Measurements from ENCODE around the gene IFNA2.
"Not testable (repeated sequence)": the region's sequence is repeated elsewhere in the genome, so short reads cannot be mapped to it uniquely, and the experiment has no call there.

The IFNA2 gene

DNA sequence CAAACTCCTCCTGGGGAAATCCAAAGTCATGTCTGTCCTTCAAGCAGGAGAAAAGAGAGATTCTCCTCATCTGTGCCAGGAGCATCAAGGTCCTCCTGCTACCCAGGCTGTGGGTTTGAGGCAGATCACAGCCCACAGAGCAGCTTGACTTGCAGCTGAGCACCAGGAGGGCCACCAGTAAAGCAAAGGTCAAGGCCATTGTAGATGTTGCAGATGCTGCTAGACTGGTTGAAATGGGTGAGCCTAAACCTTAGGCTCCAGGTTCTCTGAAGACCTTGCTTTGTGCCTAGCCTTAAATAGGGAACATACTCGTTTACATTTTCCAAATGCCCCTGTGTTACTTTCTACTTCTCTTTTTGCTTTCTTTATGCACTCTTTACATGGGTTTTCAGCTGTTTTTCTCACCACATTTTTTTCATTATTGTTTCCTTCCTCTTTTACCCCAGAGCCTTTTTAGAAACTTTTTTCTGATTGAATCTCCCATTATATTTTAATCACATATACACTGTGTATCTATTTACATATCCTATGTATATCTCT lies at the start of gene IFNA2:
Gene IFNA2 (minus strand): TSS at position 268 of the 540 bp plus-strand sequence. CDS start 69 bp downstream, at position 199.
- no peak for DNase-seq

DNA sequence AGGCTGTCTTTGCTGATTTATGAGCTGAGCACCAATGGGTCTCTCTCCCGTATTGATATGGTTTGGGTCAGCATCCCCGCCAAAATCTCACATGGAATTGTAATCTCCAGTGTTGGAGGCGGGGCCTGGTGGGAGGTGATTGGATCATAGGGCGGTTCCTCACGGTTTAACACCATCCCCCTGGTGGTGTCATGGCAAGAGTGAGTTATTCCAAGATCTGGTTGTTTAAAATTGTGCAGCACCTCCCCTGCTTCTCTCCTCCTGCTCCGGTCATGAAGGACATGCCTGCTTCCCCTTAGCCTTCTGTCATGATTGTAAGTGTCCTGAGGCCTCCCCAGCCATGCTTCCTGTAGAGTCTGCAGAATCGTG lies 49.8 kb upstream of the IFNA2 start:
- not testable (repeated sequence) for DNase-seq

DNA sequence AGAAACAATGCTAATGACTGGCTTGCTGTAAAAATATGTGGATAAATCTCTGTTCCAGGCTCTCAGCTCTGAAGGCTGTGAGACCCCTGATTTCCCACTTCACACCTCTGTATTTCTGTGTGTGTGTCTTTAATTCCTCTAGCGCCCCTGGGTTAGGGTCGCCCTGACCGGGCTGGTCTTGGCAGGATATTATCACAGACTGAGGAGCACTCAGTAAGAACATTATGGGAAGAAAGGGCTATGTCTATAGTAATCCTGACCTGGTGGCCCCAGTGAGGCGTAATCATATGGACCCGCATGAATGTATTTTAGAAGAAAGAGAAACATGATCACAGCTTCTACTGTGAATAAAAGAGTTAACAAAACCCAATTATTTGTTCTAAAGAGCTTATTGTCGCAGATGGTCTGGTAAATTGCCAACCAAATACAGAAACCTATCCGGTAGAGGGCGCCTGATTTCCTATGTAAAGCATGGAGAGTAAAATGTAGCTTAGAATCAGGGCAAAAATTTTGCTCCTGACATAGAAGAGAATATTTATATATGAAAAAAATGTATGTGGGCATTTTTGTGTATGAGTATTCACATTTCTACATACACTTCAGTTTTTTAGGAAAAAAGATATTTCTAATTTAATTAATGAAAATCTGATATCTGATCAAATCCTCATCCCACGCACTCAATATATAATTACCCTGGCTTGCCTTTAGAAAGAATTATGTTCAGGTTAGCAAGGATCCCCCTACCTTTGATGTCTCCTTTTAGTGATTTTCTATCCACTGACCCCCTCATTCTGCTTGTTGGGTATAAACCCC lies 49.2 kb upstream of the IFNA2 start:
- peak; percentile 3 for DNase-seq

DNA sequence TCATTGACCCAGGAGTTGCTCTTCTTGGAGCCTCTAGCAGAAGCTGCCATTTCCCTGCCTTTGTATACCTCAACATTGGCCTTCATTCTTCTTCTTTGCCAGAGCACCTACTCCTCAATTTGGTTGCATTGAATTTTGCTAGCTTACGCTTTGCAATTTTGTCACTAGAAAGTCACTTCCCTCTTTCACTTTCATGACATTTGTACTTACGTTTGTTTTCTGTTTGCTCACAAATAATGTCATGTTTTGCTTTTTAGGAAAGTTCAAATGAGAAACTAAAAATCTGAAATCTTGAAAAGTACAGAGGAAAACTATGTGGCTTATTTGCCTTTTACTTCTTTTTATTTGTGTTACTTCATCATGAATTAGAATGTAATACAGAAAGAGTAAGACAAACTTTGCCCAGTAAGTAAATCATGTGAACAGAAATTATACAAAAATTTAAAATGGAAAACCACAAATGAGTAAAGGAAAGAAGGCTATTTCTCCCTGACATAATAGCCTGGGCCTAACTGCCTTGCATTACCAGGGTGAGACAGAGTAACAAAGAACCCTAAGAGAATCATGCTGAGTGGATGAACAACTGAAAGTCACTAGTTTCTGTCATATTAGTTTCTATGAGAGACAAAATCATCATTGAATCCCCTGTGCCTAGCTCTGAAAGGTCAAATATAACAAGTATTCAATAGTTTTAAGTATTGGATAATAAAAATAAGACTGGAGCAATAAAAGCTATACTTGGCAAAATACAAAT lies 47.7 kb upstream of the IFNA2 start:
- DNase-seq: no peak

DNA sequence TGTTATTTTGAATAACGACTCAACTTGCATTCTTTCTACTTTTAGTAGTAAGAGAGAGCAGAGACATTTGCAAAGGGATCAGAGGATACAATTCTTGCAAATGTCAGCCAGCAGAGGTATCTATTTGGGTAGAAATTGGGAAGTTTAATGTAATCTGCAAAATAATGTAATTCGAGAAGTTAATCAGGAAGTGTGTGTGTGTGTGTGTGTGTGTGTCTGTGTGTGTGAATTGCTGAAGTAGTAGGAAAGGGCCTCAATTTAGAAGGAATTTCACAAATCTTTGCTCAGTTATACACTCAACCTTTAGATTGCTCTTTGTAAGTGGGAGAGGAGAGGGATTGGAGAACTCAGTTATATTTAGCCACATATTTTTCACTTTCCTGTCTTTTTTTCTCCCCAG lies 44.0 kb upstream of the IFNA2 start:
- DNase-seq: no peak

- no peak for DNase-seq
Observed at GRCh38 chr9:21428235-21428634, 43.0 kb upstream of the IFNA2 start.

DNA sequence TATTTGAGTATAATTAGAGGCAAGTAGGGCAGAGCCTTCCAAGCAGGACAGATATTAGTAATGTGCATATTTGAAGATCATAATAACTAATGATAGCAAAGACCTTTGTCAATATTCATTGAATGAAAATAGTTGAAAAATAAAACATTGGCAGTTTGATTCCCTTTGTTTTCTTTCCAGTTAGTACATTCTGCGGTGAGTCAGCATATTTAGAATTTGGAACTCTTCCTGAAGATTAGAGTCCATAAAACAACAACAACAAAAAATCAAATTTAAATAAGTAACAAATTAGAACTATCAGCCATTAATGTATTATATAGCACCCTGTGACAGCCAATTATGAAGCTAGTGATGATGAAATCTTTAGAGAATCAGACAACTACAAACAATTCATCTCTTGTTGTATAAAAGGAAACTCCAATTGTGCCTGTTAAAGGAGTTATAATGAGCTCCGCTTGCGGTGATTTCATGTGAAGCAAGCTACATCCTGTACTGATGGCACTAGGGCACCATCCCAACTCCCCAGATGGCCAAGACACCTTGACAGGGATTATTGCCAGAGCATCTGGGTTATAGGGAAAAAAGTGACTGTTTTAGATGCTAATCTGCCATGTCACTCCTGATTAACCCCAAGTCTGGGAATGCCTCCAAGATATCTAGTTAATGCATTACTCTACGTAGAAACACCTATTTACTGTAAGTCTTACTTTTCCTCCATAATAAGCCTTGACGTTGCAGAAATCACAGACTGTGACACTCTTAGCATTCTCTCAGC lies 30.5 kb upstream of the IFNA2 start:
- peak; percentile 69 for DNase-seq

- DNase-seq: no peak
Observed at GRCh38 chr9:21414220-21414940, 29.2 kb upstream of the IFNA2 start.

GRCh38 chr9:21413624-21414023 lies 28.4 kb upstream of the IFNA2 start:
- no peak for DNase-seq

DNA sequence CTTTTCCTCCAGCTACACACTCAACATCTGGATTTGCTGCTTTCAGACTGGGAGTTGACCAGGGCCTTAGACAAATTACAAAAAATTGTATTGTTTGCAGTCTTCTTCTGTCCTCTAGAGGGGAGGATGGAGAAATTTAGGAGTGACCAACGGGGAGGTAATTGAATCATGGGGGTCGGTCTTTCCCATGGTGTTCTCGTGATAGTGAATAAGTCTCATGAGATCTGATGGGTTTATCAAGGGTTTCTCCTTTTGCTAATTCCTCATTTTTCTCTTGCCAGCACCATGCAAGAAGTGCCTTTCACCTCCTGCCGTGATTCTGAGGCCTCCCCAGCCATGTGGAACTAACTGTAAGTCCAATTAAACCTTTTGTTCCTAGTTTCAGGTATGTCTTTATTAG lies 28.0 kb upstream of the IFNA2 start:
- no peak for DNase-seq

GRCh38 chr9:21412107-21412506 lies 26.9 kb upstream of the IFNA2 start:
- no peak for DNase-seq

DNA sequence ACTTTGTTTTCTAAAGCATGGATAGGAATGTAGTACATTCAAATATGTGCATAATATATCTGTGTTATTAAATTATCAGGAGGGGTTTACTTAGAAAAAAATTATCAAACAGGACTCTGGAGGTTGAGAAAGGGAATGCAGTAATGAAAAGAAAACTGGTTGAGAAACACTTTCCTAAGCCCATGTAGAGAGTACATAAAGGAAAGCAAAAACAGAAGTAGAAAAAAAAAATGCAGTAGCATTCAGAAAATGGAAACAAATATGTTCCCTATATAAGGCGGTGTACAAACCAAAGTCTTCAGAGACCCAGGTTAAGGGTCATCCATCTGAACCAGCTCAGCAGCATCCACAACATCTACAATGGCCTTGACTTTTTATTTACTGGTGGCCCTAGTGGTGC lies 23.6 kb upstream of the IFNA2 start, which contains the start of gene IFNA8:
Gene IFNA8 (plus strand): TSS at position 301 of the 400 bp plus-strand sequence. CDS start 60 bp downstream, at position 361.
- DNase-seq: no peak

GRCh38 chr9:21404146-21404545 lies 18.9 kb upstream of the IFNA2 start:
- DNase-seq: no peak

DNA sequence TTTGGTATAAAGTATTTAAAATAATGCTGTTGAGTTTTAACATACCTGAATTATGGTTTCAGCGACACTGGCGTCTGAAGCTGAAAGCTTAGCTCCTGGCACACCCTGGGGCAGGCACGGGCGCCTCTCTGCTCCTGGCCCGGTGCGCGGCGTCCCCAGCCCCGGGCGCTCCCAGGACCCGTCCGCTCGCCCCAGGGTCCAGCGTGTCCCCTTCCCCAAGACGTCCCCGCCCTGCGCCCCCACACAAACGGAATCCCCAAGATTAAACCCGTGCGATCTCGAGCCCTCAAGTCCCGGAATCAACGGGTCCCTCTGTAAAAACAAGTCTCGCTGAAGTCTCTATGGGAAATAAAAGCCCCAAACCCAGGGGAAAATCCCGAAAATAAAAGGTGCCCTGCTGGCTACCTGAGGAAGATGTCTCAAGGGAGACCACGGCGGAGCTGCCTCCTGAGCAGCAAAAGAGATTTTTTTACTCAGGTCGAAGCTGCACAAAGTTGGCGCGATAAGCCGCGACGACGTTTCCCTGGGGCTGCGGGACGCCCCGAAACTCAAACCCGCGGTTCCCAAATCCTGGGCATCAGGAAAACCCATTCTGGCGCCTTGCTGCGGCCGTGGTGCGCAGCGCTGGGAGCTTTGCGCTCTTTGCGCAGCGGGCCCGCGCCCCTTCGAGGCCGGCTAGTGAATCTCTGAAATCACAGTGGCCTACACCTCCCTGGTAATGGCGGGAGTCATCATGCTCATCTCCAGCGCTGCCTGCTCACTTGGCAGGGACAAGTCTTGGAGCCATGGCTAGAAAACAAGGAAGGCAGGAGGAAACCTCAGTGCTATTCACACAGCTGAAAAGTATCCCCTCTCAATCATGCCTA lies 17.4 kb upstream of the IFNA2 start:
- no peak for DNase-seq

GRCh38 chr9:21399956-21400355 lies 14.8 kb upstream of the IFNA2 start:
- DNase-seq: no peak

DNA sequence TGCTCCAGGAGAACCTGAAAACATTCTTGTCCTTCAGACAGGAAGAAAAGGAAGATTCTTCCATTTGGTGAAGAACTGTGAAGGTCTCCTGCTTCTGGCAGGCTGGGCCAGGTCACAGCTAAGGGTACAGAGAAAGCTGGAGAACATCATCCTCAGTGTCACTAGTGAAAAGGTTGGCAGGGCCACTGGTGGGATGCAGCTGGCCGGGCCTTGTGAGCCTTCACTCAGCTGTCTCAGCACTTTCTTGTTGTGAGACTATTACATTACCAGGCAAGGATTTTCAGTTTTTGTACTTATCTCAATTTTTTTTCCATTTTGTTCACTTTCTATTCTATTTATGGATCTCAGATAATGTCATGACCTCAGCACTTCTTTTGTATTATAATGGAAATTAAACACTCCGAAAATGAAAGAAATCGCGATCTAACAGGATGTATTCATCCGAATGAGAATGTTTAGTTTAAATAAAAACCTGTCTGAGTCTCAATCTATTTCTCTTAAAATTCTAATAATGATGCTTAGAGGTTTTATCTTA lies 13.8 kb upstream of the IFNA2 start:
- no peak for DNase-seq

- no peak for DNase-seq
Observed at GRCh38 chr9:21395778-21396717, 10.8 kb upstream of the IFNA2 start.

- peak; percentile 1 for DNase-seq
Observed at GRCh38 chr9:21392270-21392669, 7.1 kb upstream of the IFNA2 start.

DNA sequence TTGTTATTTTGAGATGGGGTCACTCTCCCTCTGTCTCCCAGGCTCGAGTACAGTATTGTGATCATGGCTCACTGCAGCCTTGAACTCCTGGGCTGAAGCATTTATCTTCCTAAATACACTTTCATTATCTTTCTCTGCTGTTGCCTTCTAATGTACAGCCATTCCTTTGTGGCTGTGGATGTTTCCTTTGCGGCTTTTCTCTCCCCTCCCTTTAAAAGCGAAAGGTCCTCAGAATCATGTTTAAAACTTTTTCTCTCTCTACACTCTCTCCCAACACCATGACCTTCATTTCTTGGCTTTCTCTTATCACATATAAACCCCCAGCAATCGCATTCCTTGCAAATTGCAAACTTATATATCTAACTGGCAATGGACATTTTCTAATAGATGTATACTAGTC lies 1.6 kb downstream of the IFNA2 start:
- no peak for DNase-seq
